Activated T-helper 1 cell treated with anti-CD3 and anti-CD28 coated beads, Interleukin-12 subunit alpha, Interleukin-12 subunit beta, Interleukin-2, Interleukin-4 antibody, amounts not matched to agents 30 ng/mL and 10 ng/mL and 1 ng/mL, durations not matched to agents 14 hours and 24 hours and 36 hours (primary cell): ENCODE measurements around the gene KIRREL3. TPM values are rescaled to one million over a fixed set of nuclear protein-coding genes. Genes with fewer than 3 reads are reported as not detected.

ENCODE experiments used
- DNase-seq: peaks from one replicate; pipeline ENCODE4 v3.0.0; 2021; ENCODE audit warnings: low spot score
- H3K27ac Mint-ChIP-seq: one replicate; pipeline ENCODE4 v1.8.0; 2021; ENCODE audit warnings: mild to moderate bottlenecking, mixed read lengths
- H3K27me3 Mint-ChIP-seq: one replicate; pipeline ENCODE4 v1.8.0; 2022; ENCODE audit warnings: mild to moderate bottlenecking, moderate library complexity, mixed read lengths; ENCODE audit not compliant: insufficient read depth
- H3K36me3 Mint-ChIP-seq: one replicate; pipeline ENCODE4 v1.8.0; 2021; ENCODE audit warnings: low read depth, mixed read lengths
- H3K4me1 Mint-ChIP-seq: one replicate; pipeline ENCODE4 v1.8.0; 2021; ENCODE audit warnings: low read depth, mixed read lengths
- H3K4me3 Mint-ChIP-seq: one replicate; pipeline ENCODE4 v1.8.0; 2021; ENCODE audit warnings: mild to moderate bottlenecking, moderate library complexity, mixed read lengths
- H3K9me3 Mint-ChIP-seq: one replicate; pipeline ENCODE4 v1.8.0; 2021; ENCODE audit warnings: mixed read lengths
- intact Hi-C: fragments of 100-400 bp; cut with micrococcal nuclease; formaldehyde crosslinking; loops from one replicate; pipeline ENCODE4 v1.15.1; 2024
- total RNA-seq: library from RNA; stranded (reverse); gene quantifications from 2 replicates; pipeline ENCODE4 v1.2.3, GENCODE V29; 2022

KIRREL3 gene
- total RNA-seq, 1 donor from 2014 or later, result not detected

DNA sequence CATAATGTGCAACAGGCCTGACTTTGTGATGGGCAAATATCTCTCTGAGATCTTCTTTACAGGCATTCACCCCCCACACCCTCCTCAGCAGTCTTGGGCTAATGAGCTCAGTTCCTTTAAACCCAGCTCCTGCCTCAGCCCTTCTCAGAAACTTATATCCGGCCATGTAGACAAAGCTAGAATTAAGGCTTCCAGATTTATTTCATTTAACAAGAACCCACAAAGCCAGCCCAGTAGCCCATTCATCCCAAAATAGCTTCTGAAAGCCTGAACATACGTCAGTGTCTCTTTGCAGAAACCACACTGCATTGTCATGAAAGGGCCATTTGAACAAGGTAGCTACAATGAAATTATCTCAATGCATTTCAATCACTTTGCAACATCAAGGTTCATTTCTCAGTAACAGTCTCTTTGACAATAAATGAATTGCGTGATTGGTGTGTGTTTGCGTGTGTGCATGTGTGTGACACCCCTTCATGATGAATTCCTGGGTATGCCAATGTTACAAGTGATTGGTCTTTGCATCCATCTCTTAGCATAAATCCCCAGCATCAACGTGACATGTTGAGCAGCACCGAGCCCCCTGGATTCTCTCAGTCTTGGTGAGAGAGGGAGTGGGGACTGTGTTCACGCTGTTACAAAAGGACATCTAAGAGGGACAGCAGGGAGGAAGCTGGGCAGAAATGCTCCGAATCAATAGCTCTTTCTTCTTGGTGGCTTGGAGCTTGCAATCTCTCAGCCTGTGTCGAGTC, 299.6 kb downstream of the KIRREL3 start:
- Mint-ChIP-seq H3K27ac (no peak overlapping the region), H3K27me3 (peaks cover 1% of the 10 kb centered on the region), H3K9me3 (no peaks in the 10 kb centered on the region), H3K4me1 (no peaks in the 10 kb centered on the region), H3K4me3 (no peak overlapping the region), H3K36me3 (no peaks in the 10 kb centered on the region)
- intact Hi-C loops, result no loop called here
- no peak for DNase-seq

- no peaks in the 10 kb centered on the region for H3K36me3 Mint-ChIP-seq
- no peak overlapping the region for H3K4me3 Mint-ChIP-seq
- no peaks in the 10 kb centered on the region for H3K9me3 Mint-ChIP-seq
- no peak for DNase-seq
- no peaks in the 10 kb centered on the region for H3K4me1 Mint-ChIP-seq
- H3K27me3 Mint-ChIP-seq, result peaks cover 1% of the 10 kb centered on the region
- intact Hi-C loops, result no loop called here
- H3K27ac Mint-ChIP-seq, result no peak overlapping the region
These were observed 302.0 kb downstream of the KIRREL3 start for GRCh38 chr11:126698576-126698975.

DNA sequence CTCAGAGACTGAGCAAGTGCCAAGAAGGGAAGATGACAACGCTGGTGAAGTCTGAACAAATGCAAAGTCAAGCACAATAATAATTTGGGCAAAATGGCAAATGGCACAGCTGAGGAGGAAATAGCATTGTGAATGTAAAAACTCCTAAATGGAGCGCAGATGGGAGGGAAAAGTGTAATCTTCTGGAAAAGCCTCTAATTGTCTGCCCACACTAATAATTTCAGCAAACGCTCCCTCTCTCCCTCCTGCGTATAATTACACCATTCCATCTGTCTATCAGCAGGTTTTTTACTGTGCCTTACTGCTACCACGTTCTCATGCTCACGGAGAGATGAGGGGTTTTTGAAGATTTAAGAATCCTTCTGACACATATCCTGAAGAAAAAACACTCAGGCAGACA, 302.6 kb downstream of the KIRREL3 start:
- H3K9me3 Mint-ChIP-seq, result no peaks in the 10 kb centered on the region
- H3K27ac Mint-ChIP-seq, result no peak overlapping the region
- no peaks in the 10 kb centered on the region for H3K36me3 Mint-ChIP-seq
- intact Hi-C loops, result no loop called here
- peaks cover 1% of the 10 kb centered on the region for H3K27me3 Mint-ChIP-seq
- no peak for DNase-seq
- H3K4me1 Mint-ChIP-seq, result no peaks in the 10 kb centered on the region
- H3K4me3 Mint-ChIP-seq, result no peak overlapping the region

- Mint-ChIP-seq H3K4me1 (no peaks in the 10 kb centered on the region), H3K4me3 (no peak overlapping the region), H3K36me3 (no peaks in the 10 kb centered on the region), H3K27ac (no peak overlapping the region), H3K9me3 (no peaks in the 10 kb centered on the region), H3K27me3 (peaks cover 1% of the 10 kb centered on the region)
- intact Hi-C loops, result no loop called here
- no peak for DNase-seq
These were observed 303.6 kb downstream of the KIRREL3 start for GRCh38 chr11:126696982-126697381.

DNA sequence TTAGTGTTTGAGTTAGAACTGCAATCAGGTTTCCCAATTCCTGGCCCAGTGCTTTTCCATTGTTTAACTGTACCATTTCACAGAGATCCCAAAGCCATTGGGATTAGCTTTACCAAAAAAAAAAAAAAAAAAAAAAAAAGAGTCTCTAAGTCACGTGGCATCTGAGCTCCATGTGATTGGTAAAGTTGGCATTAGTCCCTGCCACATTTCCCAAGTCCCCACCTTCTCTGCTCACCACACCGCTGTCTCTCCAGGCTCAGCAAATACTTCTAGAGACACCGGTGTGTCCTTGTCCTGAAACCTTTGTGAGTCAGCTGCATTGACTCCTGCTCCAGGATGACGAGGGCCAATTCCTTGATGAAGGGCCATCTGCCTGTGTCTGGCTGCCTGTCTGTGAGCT, 305.3 kb downstream of the KIRREL3 start:
- H3K9me3 Mint-ChIP-seq, result no peaks in the 10 kb centered on the region
- H3K4me3 Mint-ChIP-seq, result no peak overlapping the region
- DNase-seq, result no peak
- no peaks in the 10 kb centered on the region for H3K4me1 Mint-ChIP-seq
- H3K36me3 Mint-ChIP-seq, result no peaks in the 10 kb centered on the region
- intact Hi-C loops, result no loop called here
- peaks cover 1% of the 10 kb centered on the region for H3K27me3 Mint-ChIP-seq
- no peak overlapping the region for H3K27ac Mint-ChIP-seq

DNA sequence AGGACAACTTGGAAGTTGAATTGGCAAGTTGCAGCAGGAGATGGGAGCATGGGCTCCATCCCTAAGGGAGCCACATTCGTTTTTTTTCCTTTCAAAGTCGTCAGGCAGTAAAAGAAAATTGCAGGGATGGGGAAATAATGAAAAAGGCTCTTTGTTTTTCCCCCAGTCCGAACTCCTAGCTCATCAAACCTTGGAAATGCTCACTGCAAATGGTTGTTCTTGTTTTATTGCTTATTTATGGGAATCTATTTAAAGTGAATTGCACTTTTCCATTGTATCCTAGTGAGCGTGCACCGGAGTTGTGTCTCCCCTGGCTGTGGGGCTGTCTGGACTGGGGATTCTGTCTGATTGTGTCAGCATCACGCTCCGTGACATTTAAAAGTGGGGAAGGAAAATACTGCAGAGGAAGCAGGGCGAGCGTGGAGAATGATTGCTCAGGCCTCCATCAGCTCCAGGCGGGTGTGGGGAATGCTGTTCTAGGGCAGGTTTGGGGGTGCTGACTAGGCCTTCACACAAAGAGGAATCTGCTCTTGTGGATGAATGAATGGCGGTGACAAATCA, 306.4 kb downstream of the KIRREL3 start:
- no peaks in the 10 kb centered on the region for H3K36me3 Mint-ChIP-seq

DNA sequence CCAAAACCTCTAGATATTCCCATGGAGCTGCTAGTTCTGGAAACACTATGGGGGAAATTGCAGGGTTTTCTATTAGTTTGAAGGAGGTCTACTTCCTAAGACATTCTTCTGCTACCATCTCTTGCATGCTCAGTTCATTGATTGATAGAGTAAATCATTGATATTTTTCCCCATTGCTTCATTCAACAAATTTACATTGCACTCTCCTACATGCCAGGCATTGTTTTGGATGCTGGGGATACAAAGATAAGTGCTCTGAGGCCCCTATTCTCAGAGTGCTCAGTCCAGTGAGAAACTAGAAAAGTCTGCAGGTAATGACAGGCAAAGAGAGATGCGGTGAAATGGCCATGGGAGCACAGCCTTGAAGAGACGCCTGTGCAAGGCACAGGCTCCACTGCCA, 313.1 kb downstream of the KIRREL3 start:
- intact Hi-C loops, result no loop called here
- H3K4me3 Mint-ChIP-seq, result no peak overlapping the region
- H3K27me3 Mint-ChIP-seq, result peaks cover 2% of the 10 kb centered on the region
- no peaks in the 10 kb centered on the region for H3K4me1 Mint-ChIP-seq
- H3K27ac Mint-ChIP-seq, result no peak overlapping the region
- H3K9me3 Mint-ChIP-seq, result no peaks in the 10 kb centered on the region
- DNase-seq, result no peak
- H3K36me3 Mint-ChIP-seq, result no peaks in the 10 kb centered on the region

More for the DNA sequence above, 306.4 kb downstream of the KIRREL3 start:
- DNase-seq, result no peak
- Mint-ChIP-seq H3K4me1 (no peaks in the 10 kb centered on the region), H3K27ac (no peak overlapping the region), H3K27me3 (peaks cover 1% of the 10 kb centered on the region), H3K4me3 (no peak overlapping the region), H3K9me3 (no peaks in the 10 kb centered on the region)
- intact Hi-C loops, result no loop called here

- no peaks in the 10 kb centered on the region for H3K4me1 Mint-ChIP-seq
- no peak for DNase-seq
- intact Hi-C loops, result no loop called here
- H3K4me3 Mint-ChIP-seq, result no peak overlapping the region
- H3K9me3 Mint-ChIP-seq, result no peaks in the 10 kb centered on the region
- H3K27me3 Mint-ChIP-seq, result peaks cover 2% of the 10 kb centered on the region
- H3K36me3 Mint-ChIP-seq, result no peaks in the 10 kb centered on the region
- H3K27ac Mint-ChIP-seq, result no peak overlapping the region
These were observed 313.6 kb downstream of the KIRREL3 start for GRCh38 chr11:126686938-126687337.

DNA sequence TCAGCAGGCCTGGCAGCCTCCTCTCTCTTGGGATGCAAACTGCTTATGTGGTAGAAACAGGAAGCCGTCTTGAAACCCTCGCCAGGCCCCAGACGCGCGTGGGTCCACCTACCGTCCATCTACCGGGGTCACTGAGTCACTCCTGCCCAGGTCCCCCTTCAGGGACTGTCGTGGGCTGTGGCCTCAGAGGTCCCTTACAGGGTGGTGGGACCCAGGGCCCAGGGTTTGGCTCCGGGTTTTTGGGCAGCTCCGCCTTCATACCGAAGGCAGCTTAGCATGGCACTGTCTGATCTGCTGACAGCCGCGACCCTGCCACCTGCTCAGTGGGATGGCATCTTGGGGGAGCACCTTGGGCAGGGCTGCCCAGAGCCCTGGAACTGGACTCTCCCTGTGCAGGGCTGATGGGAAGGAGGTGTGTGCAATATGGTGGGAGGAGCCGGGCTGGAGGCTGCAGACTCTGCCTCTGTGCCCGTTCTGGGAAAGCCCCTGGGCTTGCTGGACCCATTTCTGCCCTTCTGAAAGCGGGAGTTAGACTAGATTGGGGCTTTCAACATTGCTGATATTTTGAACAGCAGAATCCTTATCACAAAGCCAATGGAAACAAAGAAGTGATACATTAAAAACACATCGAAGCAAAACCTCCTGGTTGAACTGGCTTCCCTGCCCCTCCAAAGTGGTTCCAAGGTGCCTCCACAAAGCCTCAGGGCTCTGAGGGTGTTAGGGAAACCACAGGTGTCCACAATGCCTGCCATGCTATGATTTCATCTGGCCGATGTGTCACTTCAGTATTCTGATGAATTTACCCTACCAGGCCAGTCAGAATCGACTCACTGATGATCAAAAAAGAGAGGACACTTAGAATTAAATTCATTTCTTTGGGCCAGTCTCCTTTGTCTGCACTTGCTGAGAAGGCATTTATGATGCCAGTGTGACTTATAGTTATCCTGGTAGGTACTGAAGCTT, 316.5 kb downstream of the KIRREL3 start:
- Mint-ChIP-seq H3K9me3 (no peaks in the 10 kb centered on the region), H3K4me1 (no peaks in the 10 kb centered on the region), H3K27ac (no peak overlapping the region), H3K4me3 (no peak overlapping the region), H3K27me3 (peaks cover 2% of the 10 kb centered on the region), H3K36me3 (no peaks in the 10 kb centered on the region)
- DNase-seq, result no peak
- intact Hi-C loops, result no loop called here

DNA sequence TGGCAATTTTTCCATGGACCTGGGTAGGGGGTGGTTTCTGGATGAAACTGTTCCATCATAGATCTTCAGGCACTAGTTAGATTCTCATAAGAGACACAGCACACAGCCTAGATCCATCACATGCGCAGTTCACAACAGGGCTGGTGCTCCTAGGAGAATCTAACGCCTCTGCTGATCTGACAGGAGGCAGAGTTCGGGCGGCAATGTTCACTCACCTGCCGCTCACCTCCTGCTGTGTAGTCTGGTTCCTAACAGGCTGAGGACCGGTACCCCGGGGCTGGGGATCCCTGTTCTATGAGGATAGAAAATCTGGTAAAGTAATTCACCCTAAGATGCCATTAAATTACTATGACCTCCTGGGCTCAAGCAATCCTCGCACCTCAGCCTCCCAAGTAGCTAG, 318.0 kb downstream of the KIRREL3 start:
- intact Hi-C loops, result no loop called here
- Mint-ChIP-seq H3K27ac (no peak overlapping the region), H3K36me3 (no peaks in the 10 kb centered on the region), H3K4me1 (no peaks in the 10 kb centered on the region), H3K27me3 (peaks cover 2% of the 10 kb centered on the region), H3K9me3 (no peaks in the 10 kb centered on the region), H3K4me3 (no peak overlapping the region)
- DNase-seq, result no peak

- no peak for DNase-seq
- Mint-ChIP-seq H3K27me3 (peaks cover 2% of the 10 kb centered on the region), H3K4me3 (no peak overlapping the region), H3K27ac (no peak overlapping the region), H3K9me3 (no peaks in the 10 kb centered on the region), H3K36me3 (no peaks in the 10 kb centered on the region), H3K4me1 (no peaks in the 10 kb centered on the region)
- intact Hi-C loops, result no loop called here
These were observed 319.9 kb downstream of the KIRREL3 start for GRCh38 chr11:126680700-126681099.

DNA sequence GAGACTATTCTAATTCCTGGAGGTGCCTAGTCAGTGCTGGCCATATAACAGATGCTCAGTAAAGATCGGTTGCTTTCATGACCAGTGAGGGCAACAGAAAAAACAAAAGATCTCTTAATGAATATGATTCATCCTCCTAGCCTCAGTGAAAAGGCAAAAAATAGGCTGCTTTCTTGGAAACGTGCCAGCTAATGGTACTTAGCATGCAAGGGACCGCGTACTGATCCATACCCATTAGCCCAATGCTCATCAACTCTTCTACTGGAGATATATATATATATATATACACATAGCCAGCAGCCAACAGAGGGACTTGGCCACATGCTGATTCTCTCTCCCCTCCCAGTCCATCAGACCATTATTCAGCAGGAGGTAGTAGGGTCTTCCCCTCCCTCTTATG, 320.4 kb downstream of the KIRREL3 start:
- Mint-ChIP-seq H3K4me1 (no peaks in the 10 kb centered on the region), H3K27ac (no peak overlapping the region), H3K27me3 (peaks cover 2% of the 10 kb centered on the region), H3K9me3 (no peaks in the 10 kb centered on the region), H3K36me3 (no peaks in the 10 kb centered on the region), H3K4me3 (no peak overlapping the region)
- no peak for DNase-seq
- intact Hi-C loops, result no loop called here

DNA sequence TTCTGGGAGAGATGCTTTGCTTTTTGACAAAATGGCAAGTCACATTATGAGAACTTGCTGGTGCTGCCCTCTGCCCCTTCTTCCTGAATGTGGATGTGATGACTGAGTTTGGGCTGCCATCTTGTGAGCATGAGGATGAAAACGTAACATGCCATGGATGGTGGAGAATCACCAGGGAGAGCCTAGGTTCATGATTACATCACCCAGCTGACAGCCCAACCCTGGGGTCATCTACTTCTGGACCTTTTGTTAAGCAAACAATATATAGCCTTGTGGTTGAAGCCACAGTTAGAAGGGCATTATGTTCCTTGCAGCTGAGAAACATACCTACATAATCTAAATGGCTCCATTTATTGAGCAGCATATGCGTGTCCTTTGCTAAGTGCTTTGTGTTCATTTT, 321.5 kb downstream of the KIRREL3 start:
- Mint-ChIP-seq H3K9me3 (no peaks in the 10 kb centered on the region), H3K27ac (no peak overlapping the region), H3K4me3 (no peak overlapping the region), H3K27me3 (no peaks in the 10 kb centered on the region), H3K4me1 (no peaks in the 10 kb centered on the region), H3K36me3 (no peaks in the 10 kb centered on the region)
- no peak for DNase-seq
- intact Hi-C loops, result no loop called here
